HG02763 (cell line): ENCODE measurements around the gene SLC17A8.
"Not testable (repeated sequence)": the region's sequence is repeated elsewhere in the genome, so short reads cannot be mapped to it uniquely, and the experiment has no call there.

Source experiments
- ATAC-seq: cut with Tn5 transposase; IDR thresholded peaks from one replicate; pipeline ENCODE4 v1.9.1; 2021; ENCODE audit warnings: mild to moderate bottlenecking, moderate library complexity; ENCODE audit not compliant: unreplicated experiment

SLC17A8 gene

DNA sequence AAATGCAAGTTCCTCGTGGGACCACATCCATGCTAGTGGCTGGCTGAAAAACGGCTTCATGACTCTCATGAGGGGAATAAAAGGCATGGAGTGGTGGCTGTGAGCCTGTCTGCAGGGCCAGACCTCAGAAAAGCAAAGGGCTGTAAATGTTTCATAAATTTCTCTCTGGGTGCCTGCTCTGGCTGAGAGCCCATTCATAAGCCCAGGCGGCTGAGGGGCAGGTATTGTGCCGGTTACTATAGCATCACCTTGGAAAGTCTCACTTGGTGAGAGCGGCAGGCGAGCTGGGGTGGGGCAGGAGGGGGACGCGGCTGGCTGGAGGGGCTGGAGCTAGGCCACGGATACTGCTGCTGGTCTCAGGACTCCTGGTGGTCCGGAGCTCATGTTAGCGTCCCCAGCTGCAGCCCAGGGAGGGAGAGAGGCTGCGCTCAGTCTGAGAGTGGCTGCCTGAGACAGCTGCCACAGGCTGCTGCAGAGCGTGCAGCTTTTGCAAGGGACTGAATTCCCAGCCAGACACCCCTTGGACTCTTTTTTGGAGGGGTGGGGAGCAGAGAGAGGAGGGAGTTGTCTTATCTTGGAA is at the start of gene SLC17A8:
SLC17A8 (plus strand) TSS at position 431 of the 580 bp plus-strand sequence. CDS start 318 bp downstream, outside the sequence.
- ATAC-seq = no peak

DNA sequence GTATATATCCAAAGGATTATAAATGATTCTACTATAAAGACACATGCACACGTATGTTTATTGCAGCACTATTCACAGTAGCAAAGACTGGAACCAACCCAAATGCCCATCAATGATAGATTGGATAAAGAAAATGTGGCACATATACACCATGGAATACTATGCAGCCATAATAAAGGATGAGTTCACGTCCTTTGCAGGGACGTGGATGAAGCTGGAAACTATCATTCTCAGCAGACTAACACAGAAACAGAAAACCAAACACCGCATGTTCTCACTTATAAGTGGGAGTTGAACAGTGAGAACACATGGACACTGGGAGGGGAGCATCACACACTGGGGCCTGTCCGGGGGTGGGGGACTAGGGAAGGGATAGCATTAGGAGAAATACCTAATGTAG is 48.7 kb upstream of the SLC17A8 start:
- not testable (repeated sequence) for ATAC-seq

DNA sequence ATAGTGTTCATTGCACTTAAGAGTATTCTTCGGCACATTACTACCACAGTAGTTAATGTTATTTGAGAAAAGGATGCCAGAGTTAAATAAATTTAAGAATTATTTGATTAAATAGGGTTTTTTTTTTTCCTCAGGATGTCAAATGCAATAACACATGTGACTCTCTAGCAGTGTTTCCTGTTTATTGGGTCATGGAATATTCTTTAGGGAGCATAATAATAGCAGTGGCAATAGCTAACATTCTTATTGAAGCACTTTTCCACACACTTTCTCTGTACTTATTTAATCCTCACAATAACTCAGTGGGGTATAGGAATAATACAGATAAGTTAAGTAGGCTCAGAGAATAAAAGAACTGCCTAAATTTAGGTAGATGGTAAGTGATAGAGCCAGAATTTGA is 45.6 kb upstream of the SLC17A8 start:
- ATAC-seq = no peak

DNA sequence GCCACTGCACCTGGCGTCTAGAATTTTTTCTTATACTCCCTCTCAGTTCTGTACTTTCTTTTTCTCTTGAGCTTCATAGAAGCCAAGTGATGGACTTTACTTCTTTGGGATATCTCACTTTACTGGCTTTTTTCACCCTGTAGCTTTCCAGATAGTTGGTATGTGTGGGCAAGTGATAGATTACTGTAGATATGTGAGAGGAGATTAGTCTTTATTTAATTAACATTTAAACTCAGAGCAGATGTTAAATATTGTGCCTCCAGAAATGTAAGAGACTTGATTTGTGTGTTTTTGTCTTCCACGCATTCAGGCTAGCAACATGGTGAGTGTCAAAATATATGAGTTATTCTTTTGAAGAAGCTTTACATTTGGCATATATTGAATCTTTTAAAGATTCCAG is 39.5 kb upstream of the SLC17A8 start:
- ATAC-seq = no peak

DNA sequence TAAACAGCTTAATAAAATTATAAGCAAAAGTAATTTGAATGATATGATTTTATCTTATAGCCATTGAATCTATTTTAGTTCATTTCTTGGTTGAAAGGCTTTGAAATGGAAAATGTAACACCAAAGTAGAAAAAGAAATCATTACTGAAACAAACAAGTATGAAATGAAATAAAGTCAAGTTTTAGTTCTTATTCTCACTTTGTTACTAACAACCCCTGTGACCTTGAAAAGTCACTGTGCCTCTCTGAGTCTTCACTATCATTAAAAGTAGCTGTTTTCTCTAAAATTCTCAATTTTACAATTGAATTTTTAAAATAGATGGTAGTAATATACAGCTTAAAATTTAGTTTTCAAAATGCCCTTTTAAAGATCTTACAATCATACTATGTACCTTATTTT is 32.4 kb upstream of the SLC17A8 start:
- ATAC-seq = no peak

DNA sequence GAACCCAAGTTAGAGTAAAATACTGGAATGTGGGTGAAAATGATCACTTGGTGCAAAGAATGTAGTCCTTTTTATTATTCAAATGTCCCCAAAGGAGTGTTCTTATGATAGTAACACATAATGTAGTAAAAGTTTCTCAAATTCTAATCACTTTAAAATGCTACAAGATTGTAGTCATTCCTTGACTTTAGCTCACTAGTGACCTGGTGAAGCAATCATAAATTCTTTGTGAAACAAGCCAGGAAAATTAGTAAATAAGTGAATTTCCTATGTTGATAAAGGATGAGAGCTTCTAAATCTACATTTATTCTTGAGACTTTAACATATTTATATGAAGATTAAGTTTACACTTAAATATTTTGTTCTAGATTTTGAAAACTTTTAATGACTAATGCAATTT is 30.7 kb upstream of the SLC17A8 start:
- no peak for ATAC-seq

DNA sequence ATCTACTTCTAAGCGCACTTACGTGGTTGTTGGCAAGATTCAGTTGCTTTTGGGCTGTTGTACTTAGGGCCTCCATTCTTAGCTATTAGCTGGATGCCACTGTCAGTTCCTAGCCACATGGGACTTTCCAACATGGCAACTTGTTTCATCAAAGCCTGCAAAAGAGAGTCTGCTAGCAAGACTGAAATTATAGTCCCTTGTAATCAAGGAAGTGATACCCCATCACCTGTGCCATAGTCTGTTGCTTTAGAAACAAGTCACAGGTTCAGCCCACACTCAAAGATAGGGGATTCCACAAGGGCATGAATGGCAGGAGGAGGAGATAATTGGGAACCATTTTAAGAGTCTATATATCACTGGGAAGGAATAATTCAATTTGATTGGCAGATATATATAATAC is 27.1 kb upstream of the SLC17A8 start:
- peak; percentile 93 for ATAC-seq

DNA sequence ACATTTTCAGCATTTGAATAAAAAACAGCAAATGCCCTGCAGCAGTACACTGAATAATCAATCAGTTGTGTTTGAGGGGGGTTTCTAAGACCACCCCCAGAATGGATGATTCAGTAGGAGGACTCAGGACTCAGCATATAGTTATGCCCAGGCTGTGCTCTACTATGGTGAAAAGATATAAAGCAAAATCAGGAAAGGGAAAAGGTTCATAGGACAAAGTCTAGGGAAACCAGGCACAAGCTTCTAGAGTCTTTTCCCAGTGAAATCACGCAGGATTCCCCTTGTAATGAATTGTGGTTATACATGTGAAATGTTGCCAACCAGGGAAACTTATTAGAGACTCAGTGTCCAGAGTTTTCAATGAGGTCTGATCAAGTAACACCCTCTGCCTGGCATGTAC is 25.0 kb upstream of the SLC17A8 start:
- ATAC-seq = no peak

DNA sequence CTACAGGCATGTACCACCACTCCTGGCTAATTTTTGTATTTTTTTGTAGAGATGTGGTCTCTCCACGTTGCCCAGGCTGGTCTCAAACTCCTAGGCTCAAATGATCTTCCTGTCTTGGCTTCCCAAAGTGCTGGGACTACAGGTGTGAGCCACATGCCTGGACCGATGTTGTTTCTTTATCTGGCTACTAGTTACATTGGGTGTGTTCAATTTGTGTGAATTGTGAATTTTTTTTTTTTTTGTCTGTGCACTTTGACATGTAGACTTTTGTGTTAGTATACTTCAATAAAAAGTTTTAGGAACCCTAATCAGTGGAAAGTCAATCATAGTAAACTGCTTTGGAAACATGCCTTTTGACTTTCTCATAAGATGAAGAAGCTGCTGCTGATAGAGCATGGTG is 24.0 kb upstream of the SLC17A8 start:
- ATAC-seq = no peak

DNA sequence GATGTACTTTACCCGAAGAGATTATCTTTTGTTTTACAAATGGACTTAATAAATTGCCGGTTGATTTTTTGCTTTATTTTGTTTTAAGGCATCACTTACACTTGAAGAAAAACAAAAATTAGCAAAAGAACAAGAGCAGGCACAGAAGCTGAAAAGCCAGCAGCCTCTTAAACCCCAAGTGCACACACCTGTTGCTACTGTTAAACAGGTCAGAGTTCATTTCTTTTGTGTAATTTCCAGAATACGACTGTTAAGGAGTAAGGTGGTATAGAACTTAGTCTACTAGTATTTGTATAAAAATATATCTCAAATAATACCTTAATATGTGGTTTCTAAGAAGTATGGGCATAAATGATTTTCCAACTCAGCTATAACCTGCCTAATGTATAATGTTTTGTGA is 19.6 kb upstream of the SLC17A8 start:
- no peak for ATAC-seq

DNA sequence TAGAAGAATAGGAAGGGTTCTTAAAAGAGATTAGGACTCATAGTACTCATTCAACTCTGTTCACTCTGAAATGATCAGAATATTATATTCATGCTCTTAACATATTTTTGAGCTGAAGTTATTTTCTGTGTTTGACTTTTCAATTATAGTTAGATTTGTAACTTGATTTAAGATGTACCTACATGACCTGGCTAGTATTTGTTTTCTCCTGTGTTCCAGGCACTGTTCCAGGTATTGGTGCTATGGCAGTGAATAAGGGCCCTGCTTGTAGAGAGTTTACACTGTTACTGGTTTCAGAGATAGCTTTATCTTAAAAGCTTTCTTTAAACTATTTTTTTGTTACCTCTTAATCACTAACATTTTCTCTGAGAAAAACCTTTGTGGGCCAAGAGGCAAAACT is 19.1 kb upstream of the SLC17A8 start:
- no peak for ATAC-seq

DNA sequence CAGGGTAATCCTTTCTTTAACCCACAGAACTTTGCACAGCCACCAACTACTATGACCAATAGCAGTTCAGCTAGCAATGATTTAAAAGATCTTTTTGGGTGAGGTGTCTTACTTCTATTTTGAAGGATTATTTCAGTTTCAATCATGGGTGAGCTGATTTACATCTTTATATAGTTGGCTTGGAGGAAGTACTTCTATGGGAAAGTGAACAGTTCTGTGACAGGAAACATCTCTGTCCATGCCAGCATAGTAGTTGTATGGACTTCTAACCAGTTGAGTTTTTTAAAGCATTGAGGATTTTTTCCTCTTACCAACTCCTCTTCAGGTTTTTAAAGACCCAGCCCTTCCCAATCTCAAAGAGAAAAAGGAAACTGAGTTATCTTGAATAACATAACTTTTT is 17.8 kb upstream of the SLC17A8 start:
- no peak for ATAC-seq

DNA sequence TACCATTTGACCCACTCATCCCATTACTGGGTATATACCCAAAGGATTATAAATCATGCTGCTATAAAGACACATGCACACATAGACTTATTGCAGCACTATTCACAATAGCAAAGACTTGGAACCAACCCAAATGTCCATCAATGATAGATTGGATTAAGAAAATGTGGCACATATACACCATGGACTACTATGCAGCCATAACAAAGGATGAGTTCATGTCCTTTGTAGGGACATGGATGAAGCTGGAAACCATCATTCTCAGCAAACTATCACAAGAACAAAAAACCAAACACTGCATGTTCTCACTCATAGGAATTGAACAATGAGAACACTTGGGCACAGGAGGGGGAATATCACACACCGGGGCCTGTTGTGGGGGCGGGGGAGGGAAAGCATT is 14.0 kb upstream of the SLC17A8 start:
- ATAC-seq = not testable (repeated sequence)

DNA sequence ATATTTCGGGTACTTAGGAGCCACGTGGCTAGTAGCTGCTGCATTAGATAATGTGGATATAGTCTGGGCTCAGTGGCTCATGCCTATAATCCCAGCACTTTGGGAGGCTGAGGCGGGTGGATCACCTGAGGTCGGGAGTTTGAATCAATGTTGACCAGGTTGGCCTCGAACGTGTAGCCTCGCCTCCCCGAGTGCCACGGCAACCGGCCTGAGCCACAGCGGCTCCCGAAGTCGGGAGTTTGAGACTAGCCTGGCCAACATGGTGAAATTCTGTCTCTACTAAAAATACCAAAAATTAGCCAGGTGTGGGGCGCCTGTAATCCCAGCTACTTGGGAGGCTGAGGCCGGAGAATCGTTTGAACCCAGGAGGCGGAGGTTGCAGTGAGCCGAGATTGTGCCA is 12.5 kb upstream of the SLC17A8 start:
- ATAC-seq = not testable (repeated sequence)

DNA sequence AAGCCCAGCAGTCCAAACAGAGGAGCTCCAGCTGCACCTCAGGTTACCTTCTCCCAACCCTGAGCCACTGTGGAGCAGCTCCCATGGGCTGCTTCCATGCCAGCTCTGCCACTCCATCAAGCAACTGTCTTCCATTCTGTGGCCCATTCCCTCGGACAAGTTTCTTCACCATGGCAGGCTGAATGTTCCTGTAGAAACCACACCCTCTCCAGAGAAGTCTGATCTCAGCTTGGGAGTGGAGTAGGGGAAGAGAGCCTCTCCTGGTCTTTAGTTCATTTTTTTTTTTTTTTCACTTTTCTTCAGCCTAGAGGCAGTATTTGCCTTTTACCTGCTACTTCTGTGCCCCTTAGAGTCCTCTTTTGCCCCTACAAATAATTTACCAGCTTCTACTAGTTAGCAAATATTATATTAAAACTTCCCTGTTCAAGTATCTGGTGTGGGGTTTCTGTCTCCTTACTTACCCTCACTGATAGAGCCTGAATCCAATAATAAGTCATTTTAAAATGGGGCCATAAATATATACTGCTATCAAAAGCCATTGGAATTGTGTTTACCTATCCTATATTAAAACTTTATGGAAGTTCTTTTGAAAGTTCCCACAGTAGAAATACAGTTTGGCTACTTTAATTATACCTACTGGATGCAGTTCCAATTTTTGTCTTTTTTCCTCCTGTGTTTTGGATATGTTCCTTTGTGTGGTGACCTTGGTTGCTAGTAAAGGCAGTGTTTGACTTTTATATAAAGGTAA is 11.7 kb upstream of the SLC17A8 start:
- ATAC-seq = no peak

DNA sequence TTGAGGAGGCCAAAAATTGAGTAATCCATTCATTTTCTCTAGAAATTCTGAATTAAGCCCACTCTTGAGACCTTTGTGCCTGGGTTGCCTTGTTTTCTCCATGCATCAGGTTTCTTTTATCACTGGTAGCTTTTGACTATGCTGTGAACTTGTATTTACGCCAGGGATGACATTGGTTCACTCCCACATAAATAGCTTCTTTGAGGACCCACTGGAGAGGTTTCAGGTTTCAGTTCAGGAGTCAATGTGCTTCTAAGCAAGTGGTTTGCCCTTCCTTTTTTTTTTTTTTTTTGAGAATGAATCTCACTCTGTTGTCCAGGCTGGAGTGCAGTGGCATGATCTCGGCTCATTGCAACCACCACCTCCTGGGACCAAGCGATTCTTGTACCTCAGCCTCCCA is 10.2 kb upstream of the SLC17A8 start:
- ATAC-seq = no peak

DNA sequence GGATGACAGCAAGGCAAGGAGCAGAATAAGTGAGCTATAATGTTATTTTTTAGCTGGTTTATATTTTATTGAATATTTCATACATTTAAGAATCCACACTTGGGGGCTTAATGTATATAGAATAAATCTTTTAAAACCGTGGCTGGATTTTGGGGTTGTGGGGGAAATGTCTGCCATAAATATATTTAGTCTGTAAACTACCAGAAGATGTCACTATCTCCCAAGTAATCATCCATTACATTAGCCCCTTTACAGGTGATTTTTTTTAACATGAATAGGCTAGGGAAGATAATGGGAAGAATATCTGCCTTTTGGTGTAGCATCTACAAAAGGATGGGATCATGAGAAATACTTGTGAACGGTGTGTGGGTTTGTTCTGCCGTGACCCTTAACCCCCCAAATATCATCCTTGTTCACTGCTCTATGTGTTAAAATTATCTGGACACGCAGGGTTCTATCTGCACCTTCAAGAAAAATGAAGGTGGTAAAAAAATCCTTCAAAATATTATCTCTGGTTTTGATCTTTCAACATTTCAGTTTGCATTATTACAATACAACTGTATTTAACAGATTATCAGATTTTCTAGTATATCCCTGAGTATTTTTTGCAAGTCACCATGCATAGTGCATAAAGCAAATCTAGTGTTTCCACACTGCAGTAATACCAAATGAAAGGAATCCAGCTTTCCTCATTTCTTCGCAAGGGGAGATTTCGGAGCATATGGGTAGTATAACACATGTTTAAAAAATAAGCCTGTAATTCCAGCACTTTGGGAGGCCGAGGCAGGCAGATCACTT is 8.0 kb upstream of the SLC17A8 start:
- ATAC-seq = no peak

DNA sequence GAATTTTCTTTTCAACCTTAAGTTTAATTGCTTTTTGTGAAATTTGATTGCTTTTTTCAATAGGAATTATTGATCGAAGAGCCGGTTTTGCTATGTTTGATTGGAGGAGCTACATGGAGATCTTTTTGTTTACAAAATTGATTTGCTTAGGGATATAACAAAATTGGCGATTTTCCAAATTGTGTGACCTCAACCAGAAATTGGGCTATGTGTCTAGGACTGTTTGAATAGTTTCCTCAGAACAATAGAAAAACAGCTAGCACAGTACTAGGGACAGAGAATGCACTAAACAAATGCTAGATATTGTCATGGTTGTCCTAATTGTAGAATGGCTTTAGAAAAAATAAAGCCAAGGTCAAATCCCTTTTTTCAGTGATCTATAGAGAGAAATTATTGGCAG is 2.4 kb downstream of the SLC17A8 start:
- no peak for ATAC-seq

DNA sequence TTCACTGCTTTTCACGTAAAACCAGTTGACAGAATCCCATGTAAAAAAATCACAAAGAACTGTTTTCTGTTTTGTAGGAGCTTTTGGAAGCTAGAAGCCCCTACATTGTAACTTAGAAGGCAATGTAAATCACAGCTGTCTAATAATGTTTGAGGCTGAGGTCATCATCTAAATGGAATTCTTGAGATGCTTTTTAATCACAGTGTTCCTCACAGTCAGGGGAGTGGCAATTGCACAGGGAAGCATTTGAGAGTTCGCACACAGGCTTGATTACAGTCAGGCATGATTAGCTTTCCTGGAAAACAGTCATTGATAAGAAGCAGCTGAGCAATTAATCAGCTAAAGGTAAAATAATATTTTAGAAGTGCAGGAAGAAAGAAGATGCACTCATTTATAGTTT is 2.9 kb downstream of the SLC17A8 start:
- ATAC-seq = no peak

DNA sequence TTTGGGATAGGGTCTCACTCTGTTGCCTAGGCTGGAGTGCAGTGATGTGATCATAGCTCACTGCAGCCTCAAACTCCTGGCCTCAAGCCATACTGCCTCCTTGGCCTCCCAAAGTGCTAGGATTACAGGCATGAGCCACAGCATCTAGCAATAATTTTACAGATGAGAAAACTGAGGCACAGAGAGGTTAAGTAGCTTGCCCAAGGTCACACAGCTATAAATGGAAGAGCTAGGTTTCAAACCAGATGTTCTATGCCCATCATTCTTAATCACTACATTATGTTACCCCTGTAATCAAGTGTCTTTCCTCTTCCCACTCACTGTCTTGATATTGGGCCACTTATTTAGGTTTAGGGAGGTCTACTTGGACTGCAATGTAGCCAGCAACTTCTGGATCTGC is 3.6 kb downstream of the SLC17A8 start:
- no peak for ATAC-seq

DNA sequence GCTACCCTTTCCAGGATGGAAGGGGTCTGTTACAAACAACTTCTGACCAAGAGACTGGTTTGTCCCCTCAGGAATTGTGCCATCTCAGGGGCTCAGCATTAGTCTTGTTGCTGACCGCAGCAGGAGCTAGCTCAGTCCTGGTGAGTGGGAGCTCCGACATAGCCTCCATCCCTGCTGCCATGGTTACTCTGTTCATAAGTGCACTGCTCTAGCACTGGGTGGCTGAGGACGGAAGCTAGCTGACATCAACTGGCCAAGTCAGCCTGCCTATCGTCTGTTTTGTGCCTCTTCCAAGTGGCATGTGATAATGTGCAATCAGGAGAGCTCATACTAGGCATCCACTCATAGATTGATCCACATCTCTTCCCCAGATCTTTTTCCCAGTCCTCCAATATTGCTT is 7.5 kb downstream of the SLC17A8 start:
- no peak for ATAC-seq

DNA sequence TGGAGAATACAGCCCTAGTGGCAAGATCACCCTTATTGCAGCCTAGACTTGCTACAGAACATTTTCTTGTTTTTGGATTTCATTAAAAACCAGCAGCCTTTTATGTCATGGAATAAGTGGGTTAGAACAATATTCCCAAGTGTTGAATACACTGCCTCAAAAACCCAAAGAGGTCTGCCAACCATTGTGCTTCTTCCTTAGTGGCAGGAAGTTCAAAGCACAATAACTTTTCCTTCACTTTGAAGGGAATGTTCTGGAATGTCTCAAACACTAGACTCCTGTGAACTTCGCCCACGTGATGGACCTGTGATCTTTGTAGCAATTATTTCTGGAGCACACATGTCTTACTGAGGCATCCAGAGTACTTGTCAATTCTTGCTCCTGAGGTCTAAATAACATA is 8.5 kb downstream of the SLC17A8 start:
- ATAC-seq = no peak
